Measurements from ENCODE around the gene CLNK.

DNA sequence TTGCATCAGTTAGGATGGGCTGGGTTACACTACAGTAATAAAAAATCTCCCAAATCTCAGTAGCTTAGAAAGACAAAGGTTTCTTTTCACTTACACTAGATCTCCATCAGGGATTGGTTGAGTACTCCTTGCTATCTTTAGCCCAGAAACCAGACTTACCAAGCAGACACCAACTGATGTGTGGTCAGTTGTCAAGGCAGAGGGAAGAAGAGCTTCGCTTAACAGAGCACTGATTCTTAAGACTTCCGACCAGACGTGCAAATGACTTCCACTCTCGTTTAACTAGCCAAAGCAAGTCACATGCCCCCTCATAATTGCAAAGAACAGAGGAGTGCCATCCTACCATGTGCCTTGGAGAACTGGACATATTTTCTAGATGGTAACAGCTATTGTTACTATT lies 221.7 kb downstream of the CLNK start:
- TF ChIP-seq, protein P1, sequence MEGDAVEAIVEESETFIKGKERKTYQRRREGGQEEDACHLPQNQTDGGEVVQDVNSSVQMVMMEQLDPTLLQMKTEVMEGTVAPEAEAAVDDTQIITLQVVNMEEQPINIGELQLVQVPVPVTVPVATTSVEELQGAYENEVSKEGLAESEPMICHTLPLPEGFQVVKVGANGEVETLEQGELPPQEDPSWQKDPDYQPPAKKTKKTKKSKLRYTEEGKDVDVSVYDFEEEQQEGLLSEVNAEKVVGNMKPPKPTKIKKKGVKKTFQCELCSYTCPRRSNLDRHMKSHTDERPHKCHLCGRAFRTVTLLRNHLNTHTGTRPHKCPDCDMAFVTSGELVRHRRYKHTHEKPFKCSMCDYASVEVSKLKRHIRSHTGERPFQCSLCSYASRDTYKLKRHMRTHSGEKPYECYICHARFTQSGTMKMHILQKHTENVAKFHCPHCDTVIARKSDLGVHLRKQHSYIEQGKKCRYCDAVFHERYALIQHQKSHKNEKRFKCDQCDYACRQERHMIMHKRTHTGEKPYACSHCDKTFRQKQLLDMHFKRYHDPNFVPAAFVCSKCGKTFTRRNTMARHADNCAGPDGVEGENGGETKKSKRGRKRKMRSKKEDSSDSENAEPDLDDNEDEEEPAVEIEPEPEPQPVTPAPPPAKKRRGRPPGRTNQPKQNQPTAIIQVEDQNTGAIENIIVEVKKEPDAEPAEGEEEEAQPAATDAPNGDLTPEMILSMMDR (IDR thresholded peaks at IDR 0.05) = no peak
- TF ChIP-seq ZFX (IDR thresholded peaks at IDR 0.05; ENCODE audit: borderline replicate concordance) = no peak

Measured in 22Rv1 (cell line).